Prostate gland (tissue), 2 donors: ENCODE data around the gene ANXA2. TPM values are rescaled to one million over a fixed set of nuclear protein-coding genes. Genes with fewer than 3 reads are reported as not detected.

ENCODE experiments used
- DNase-seq: peaks from one replicate; pipeline ENCODE4 v3.0.0-alpha.2; 2019; ENCODE audit warnings: low spot score
- H3K27ac ChIP-seq, 2 donors: fragments of 200-600 bp; sonication (generic); 2 replicates each; pipeline ENCODE4 v1.5.1; 2017 to 2019
- H3K27me3 ChIP-seq: fragments of 200-600 bp; sonication (generic); replicated peaks from 2 replicates; pipeline ENCODE4 v1.5.1; 2019; ENCODE audit not compliant: insufficient read depth
- H3K36me3 ChIP-seq, 2 donors: fragments of 200-600 bp; sonication (generic); 1 replicate in 1 of 2; 2 replicates in 1 of 2; pipeline versions ENCODE4 v1.5.1 to v1.8.1; 2017 to 2019
- H3K4me1 ChIP-seq: fragments of 200-600 bp; sonication (generic); replicated peaks from 2 replicates; pipeline ENCODE4 v1.5.1; 2019
- H3K4me3 ChIP-seq, 2 donors: fragments of 200-600 bp; sonication (generic); 2 replicates each; pipeline ENCODE4 v1.5.1; 2017 to 2019
- H3K9me3 ChIP-seq: fragments of 200-600 bp; sonication (generic); 2 replicates; pipeline ENCODE4 v1.5.1; 2017
- POLR2A ChIP-seq: fragments of 450-650 bp; IDR thresholded peaks from one replicate; pipeline ENCODE4 v1.6.1; 2016; ENCODE audit warnings: antibody characterized with exemption, mild to moderate bottlenecking
- POLR2AphosphoS5 ChIP-seq: sonication (generic); formaldehyde crosslinking; IDR thresholded peaks from one replicate; pipeline ENCODE4 v1.6.1; 2017; ENCODE audit warnings: antibody characterized with exemption
- WGBS: methylation state at CpG from one replicate; pipeline ENCODE4 v1.1.5; 2018; 5-methylcytosine and 5-hydroxymethylcytosine counted together
- intact Hi-C: fragments of 100-400 bp; cut with DNase I; formaldehyde crosslinking; loops from one replicate; pipeline ENCODE4 v1.14.2; 2022
- total RNA-seq, 2 donors: library from RNA; depleted of rRNA; stranded (reverse); fragments of >200 nt; gene quantifications; one replicate each; pipeline ENCODE4 v1.1.0, GENCODE V29; 2016
- TF ChIP-seq, protein P1 (sequence below), 4 experiments: fragments of 200-600 bp in 2 of 4; fragments of 450-650 bp in 2 of 4; sonication (generic) in 2 of 4; IDR thresholded peaks; 1 replicate in 3 of 4; 2 replicates in 1 of 4; pipeline ENCODE4 v1.5.1; 2016 to 2019; ENCODE audit warnings: antibody characterized with exemption in 4 of 4, mild to moderate bottlenecking in 2 of 4, moderate library complexity in 2 of 4

The ANXA2 gene
- total RNA-seq, 2 donors from 2014 or later, result 404 to 595 TPM

GRCh38 chr15:60424006-60424405, 26.2 kb upstream of the ANXA2 start:
- no peak for DNase-seq
- no peaks in the 10 kb centered on the region for H3K9me3 ChIP-seq
- no peak overlapping the region for H3K4me3 ChIP-seq
- peaks cover 4% of the 10 kb centered on the region for H3K4me1 ChIP-seq
- no peaks in the 10 kb centered on the region for H3K27me3 ChIP-seq
- intact Hi-C loops, result no loop called here
- no peaks in the 10 kb centered on the region for H3K36me3 ChIP-seq
- TF ChIP-seq POLR2AphosphoS5 (no peak), POLR2A (no peak)
- TF ChIP-seq, protein P1, sequence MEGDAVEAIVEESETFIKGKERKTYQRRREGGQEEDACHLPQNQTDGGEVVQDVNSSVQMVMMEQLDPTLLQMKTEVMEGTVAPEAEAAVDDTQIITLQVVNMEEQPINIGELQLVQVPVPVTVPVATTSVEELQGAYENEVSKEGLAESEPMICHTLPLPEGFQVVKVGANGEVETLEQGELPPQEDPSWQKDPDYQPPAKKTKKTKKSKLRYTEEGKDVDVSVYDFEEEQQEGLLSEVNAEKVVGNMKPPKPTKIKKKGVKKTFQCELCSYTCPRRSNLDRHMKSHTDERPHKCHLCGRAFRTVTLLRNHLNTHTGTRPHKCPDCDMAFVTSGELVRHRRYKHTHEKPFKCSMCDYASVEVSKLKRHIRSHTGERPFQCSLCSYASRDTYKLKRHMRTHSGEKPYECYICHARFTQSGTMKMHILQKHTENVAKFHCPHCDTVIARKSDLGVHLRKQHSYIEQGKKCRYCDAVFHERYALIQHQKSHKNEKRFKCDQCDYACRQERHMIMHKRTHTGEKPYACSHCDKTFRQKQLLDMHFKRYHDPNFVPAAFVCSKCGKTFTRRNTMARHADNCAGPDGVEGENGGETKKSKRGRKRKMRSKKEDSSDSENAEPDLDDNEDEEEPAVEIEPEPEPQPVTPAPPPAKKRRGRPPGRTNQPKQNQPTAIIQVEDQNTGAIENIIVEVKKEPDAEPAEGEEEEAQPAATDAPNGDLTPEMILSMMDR (IDR thresholded peaks at IDR 0.05), result no peak
- 98% methylated on average over 1 of the region's 1 CpG for WGBS
- H3K27ac ChIP-seq, result no peak overlapping the region

- H3K4me1 ChIP-seq, result peaks cover 4% of the 10 kb centered on the region
- H3K27ac ChIP-seq, result no peak overlapping the region
- 2% methylated on average over 2 of the region's 2 CpGs for WGBS
- DNase-seq, result no peak
- H3K27me3 ChIP-seq, result no peaks in the 10 kb centered on the region
- no peak overlapping the region for H3K4me3 ChIP-seq
- H3K36me3 ChIP-seq, result no peaks in the 10 kb centered on the region
- H3K9me3 ChIP-seq, result no peaks in the 10 kb centered on the region
- TF ChIP-seq POLR2AphosphoS5 (no peak), POLR2A (no peak)
- TF ChIP-seq, protein P1 (IDR thresholded peaks at IDR 0.05), result no peak
- intact Hi-C loops, result no loop called here
Measured at GRCh38 chr15:60423537-60423936, 25.8 kb upstream of the ANXA2 start.

DNA sequence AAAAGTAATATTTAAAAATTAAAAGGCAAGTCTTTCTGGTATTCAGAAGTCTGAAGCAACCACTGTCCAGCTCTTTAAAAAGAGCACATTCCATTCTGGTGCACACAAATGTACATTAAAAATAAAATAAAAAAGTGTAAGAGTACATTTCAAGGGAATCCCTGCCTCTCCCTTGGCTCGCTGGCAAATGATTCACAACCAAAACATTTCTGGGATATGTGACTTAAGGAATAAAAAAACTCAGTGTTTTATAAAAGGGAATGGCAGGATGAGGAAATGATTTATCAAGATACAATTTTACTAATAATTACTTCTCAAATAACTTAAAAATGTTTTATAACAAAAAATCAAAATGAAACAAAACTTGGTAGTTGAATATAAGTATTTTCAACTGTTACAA, 23.8 kb upstream of the ANXA2 start:
- Histone ChIP-seq H3K4me1 (no peaks in the 10 kb centered on the region), H3K27me3 (no peaks in the 10 kb centered on the region), H3K27ac (no peak overlapping the region), H3K9me3 (no peaks in the 10 kb centered on the region), H3K4me3 (no peak overlapping the region), H3K36me3 (no peaks in the 10 kb centered on the region)
- DNase-seq, result no peak
- WGBS, result 88% methylated on average over 1 of the region's 1 CpG
- TF ChIP-seq, protein P1 (IDR thresholded peaks at IDR 0.05), result no peak
- TF ChIP-seq POLR2A, result no peak
- TF ChIP-seq POLR2AphosphoS5, result no peak
- intact Hi-C loops, result no loop called here

- H3K27me3 ChIP-seq, result no peaks in the 10 kb centered on the region
- intact Hi-C loops, result no loop called here
- no peaks in the 10 kb centered on the region for H3K36me3 ChIP-seq
- no peaks in the 10 kb centered on the region for H3K9me3 ChIP-seq
- no peak for DNase-seq
- WGBS, result 90% methylated on average over 2 of the region's 2 CpGs
- H3K4me1 ChIP-seq, result no peaks in the 10 kb centered on the region
- no peak overlapping the region for H3K27ac ChIP-seq
- no peak for TF ChIP-seq POLR2A
- TF ChIP-seq POLR2AphosphoS5, result no peak
- TF ChIP-seq, protein P1 (IDR thresholded peaks at IDR 0.05), result no peak
- no peak overlapping the region for H3K4me3 ChIP-seq
Measured at GRCh38 chr15:60420203-60420716, 22.5 kb upstream of the ANXA2 start.

GRCh38 chr15:60419753-60420152, 22.0 kb upstream of the ANXA2 start:
- 78% methylated on average over 2 of the region's 2 CpGs for WGBS
- TF ChIP-seq, protein P1 (IDR thresholded peaks at IDR 0.05), result no peak
- TF ChIP-seq POLR2AphosphoS5 (no peak), POLR2A (no peak)

More at GRCh38 chr15:60419753-60420152, 22.0 kb upstream of the ANXA2 start:
- intact Hi-C loops, result no loop called here
- Histone ChIP-seq H3K27ac (no peak overlapping the region), H3K4me3 (no peak overlapping the region), H3K9me3 (no peaks in the 10 kb centered on the region), H3K4me1 (no peaks in the 10 kb centered on the region), H3K36me3 (no peaks in the 10 kb centered on the region), H3K27me3 (no peaks in the 10 kb centered on the region)
- no peak for DNase-seq
